ENCODE data around the gene RPS17.

DNA sequence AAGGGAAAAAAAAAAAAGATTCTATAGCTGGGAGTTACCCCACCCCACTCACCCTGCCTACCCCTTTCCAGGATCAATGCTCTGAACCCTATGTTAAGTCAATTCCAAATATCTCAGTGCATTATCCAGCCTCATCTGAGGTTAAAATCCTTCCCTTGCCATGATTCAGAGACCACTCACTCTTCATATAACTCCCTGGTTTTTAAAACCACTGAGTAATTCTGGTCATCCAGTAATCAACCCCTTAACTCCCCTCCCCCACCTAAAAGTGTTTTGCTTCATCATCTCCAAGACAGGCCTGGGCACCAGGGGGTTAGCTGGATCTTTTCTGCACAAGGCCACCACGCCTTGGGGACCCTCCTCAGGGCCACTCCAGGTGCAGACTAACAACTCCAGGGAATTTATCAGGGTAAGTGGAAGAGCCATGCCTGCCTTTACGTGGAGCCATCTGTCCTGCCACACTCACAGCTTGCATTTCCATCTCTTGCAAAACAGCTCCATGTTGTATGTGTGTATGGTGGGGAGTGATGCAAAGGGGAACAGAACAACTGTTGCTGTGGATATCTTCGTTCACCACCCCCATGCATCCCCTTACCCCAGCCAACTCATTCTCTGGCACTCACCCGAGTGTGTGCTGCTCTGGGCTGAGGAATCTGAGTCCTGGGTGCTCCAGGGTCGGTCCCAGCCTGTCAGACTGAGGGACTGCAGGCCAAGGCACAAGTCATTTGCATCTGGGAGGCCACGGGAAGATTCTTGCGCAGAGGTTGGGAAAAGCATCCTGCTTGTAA is 30.7 kb upstream of the RPS17 start:
- TF ChIP-seq POLR2A (IDR thresholded peaks at IDR 0.05): no peak
- no peak for TF ChIP-seq CTCF (IDR thresholded peaks at IDR 0.05)

All from lower leg skin (tissue), 3 donors.